ENCODE data around the gene ESPL1. TPM values are rescaled to one million over a fixed set of nuclear protein-coding genes. Genes with fewer than 3 reads are reported as not detected.

ESPL1 gene
- total and polyA plus RNA-seq, 2 of the 13 experiments (the other 11 are each of a cell fraction or from before 2014, with no cell fraction given): 5.8 to 11.5 TPM

- peak; percentile 61; the same call in 1 of the 2 replicates for TF ChIP-seq CBFB (CRISPR knock-in tag; IDR thresholded peaks at IDR 0.05)
- peak; percentile 60; the same call in 1 of the 2 replicates for TF ChIP-seq FOXK1 (CRISPR knock-in tag; IDR thresholded peaks at IDR 0.05; ENCODE audit: borderline replicate concordance, low read depth)
- TF ChIP-seq SIX4 (CRISPR knock-in tag; IDR thresholded peaks at IDR 0.05): peak; percentile 29; the same call in 1 of the 2 replicates
- TF ChIP-seq ZBTB3 (CRISPR knock-in tag; IDR thresholded peaks at IDR 0.05; ENCODE audit: borderline replicate concordance, low read depth): peak; percentile 39; the same call in 1 of the 2 replicates
- peak; percentile 40; the same call in 1 of the 2 replicates for TF ChIP-seq TMF1 (CRISPR knock-in tag; IDR thresholded peaks at IDR 0.05; ENCODE audit: low read depth)
- TF ChIP-seq ZNF772 (CRISPR knock-in tag; IDR thresholded peaks at IDR 0.05): peak; percentile 72
- TF ChIP-seq, protein P1, sequence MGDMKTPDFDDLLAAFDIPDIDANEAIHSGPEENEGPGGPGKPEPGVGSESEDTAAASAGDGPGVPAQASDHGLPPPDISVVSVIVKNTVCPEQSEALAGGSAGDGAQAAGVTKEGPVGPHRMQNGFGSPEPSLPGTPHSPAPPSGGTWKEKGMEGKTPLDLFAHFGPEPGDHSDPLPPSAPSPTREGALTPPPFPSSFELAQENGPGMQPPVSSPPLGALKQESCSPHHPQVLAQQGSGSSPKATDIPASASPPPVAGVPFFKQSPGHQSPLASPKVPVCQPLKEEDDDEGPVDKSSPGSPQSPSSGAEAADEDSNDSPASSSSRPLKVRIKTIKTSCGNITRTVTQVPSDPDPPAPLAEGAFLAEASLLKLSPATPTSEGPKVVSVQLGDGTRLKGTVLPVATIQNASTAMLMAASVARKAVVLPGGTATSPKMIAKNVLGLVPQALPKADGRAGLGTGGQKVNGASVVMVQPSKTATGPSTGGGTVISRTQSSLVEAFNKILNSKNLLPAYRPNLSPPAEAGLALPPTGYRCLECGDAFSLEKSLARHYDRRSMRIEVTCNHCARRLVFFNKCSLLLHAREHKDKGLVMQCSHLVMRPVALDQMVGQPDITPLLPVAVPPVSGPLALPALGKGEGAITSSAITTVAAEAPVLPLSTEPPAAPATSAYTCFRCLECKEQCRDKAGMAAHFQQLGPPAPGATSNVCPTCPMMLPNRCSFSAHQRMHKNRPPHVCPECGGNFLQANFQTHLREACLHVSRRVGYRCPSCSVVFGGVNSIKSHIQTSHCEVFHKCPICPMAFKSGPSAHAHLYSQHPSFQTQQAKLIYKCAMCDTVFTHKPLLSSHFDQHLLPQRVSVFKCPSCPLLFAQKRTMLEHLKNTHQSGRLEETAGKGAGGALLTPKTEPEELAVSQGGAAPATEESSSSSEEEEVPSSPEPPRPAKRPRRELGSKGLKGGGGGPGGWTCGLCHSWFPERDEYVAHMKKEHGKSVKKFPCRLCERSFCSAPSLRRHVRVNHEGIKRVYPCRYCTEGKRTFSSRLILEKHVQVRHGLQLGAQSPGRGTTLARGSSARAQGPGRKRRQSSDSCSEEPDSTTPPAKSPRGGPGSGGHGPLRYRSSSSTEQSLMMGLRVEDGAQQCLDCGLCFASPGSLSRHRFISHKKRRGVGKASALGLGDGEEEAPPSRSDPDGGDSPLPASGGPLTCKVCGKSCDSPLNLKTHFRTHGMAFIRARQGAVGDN (CRISPR knock-in tag; IDR thresholded peaks at IDR 0.05): peak; percentile 79
- 0 out of 2 replicates have a peak, but pooled peaks have one; percentile 29 for TF ChIP-seq ZXDC (CRISPR knock-in tag; IDR thresholded peaks at IDR 0.05)
- TF ChIP-seq NR1H2 (CRISPR knock-in tag; IDR thresholded peaks at IDR 0.05; ENCODE audit: borderline replicate concordance, low read depth): no peak
- TF ChIP-seq RAD51 (IDR thresholded peaks at IDR 0.05; ENCODE audit: borderline replicate concordance): no peak
- peak; percentile 78; the same call in 1 of the 2 replicates for TF ChIP-seq ZSCAN9 (CRISPR knock-in tag; IDR thresholded peaks at IDR 0.05; ENCODE audit: borderline replicate concordance)
- TF ChIP-seq BORCS8-MEF2B (CRISPR knock-in tag; IDR thresholded peaks at IDR 0.05): peak; percentile 44; the same call in 1 of the 2 replicates
- peak; percentile 77 for TF ChIP-seq GABPA (IDR thresholded peaks at IDR 0.05; ENCODE audit: low read depth, low read length)
- peak; percentile 94 for TF ChIP-seq GABPA (CRISPR knock-in tag; IDR thresholded peaks at IDR 0.05; ENCODE audit: low read depth)
- TF ChIP-seq ZNF790 (CRISPR knock-in tag; IDR thresholded peaks at IDR 0.05; ENCODE audit: borderline replicate concordance): peak; percentile 62; the same call in 1 of the 2 replicates
- peak; percentile 15; the same call in 1 of the 2 replicates for TF ChIP-seq ATF2 (CRISPR knock-in tag; IDR thresholded peaks at IDR 0.05)
- TF ChIP-seq JARID2 (CRISPR knock-in tag; IDR thresholded peaks at IDR 0.05; ENCODE audit: insufficient replicate concordance): no peak
- no peak for TF ChIP-seq ARHGAP35 (CRISPR knock-in tag; IDR thresholded peaks at IDR 0.05; ENCODE audit: borderline replicate concordance)
- peak; percentile 75; the same call in 1 of the 2 replicates for TF ChIP-seq ZNF709 (CRISPR knock-in tag; IDR thresholded peaks at IDR 0.05)
- TF ChIP-seq SP1 (IDR thresholded peaks at IDR 0.05): no peak
- peak; percentile 68 for TF ChIP-seq SP1 (CRISPR knock-in tag; IDR thresholded peaks at IDR 0.05)
Observed at GRCh38 chr12:53295070-53295890, 27.2 kb downstream of the ESPL1 start, which contains the start of gene PFDN5 (continued).

Data from HepG2 (cell line).